SK-N-SH treated with all-trans-retinoic acid at 6 μM for 48 hours (cell line): ENCODE results near the gene CHAC1.

Experiments used
- ATAC-seq: fragments of 200-7000 bp; cut with Tn5 transposase; 3 replicates; pipeline ENCODE4 v1.9.1; 2020; ENCODE audit warnings: mild to moderate bottlenecking, moderate library complexity
- ARNTL ChIP-seq: fragments of 450-650 bp; formaldehyde crosslinking; IDR thresholded peaks from 2 replicates; pipeline ENCODE4 v1.5.0; 2020; ENCODE audit warnings: low read depth, mild to moderate bottlenecking, moderate library complexity, borderline replicate concordance
- BACH2 ChIP-seq: fragments of 250-450 bp; sonication (Bioruptor Pico); IDR thresholded peaks from 2 replicates; pipeline ENCODE4 v1.9.0; 2021; ENCODE audit warnings: mild to moderate bottlenecking, borderline replicate concordance
- CREB5 ChIP-seq: fragments of 250-450 bp; sonication (Bioruptor Pico); IDR thresholded peaks from 2 replicates; pipeline ENCODE4 v1.5.1; 2020; ENCODE audit warnings: low read depth, mild to moderate bottlenecking, moderate library complexity
- CSRNP3 ChIP-seq: fragments of 250-450 bp; sonication (Bioruptor Pico); IDR thresholded peaks from 2 replicates; pipeline ENCODE4 v1.5.1; 2021; ENCODE audit warnings: mild to moderate bottlenecking, moderate library complexity
- ESRRG ChIP-seq: fragments of 250-450 bp; sonication (Bioruptor Pico); IDR thresholded peaks from 2 replicates; pipeline ENCODE4 v1.6.1; 2021; ENCODE audit warnings: mild to moderate bottlenecking
- OSR1 ChIP-seq: fragments of 250-450 bp; sonication (Bioruptor Pico); IDR thresholded peaks from 2 replicates; pipeline ENCODE4 v1.8.0; 2022; ENCODE audit warnings: moderate library complexity, mild to moderate bottlenecking, inconsistent platforms
- PATZ1 ChIP-seq: fragments of 250-450 bp; sonication (Bioruptor Pico); IDR thresholded peaks from 2 replicates; pipeline ENCODE4 v1.8.0; 2020; ENCODE audit warnings: mild to moderate bottlenecking, moderate library complexity, borderline replicate concordance
- POU6F1 ChIP-seq: fragments of 250-450 bp; sonication (Bioruptor Pico); IDR thresholded peaks from 2 replicates; pipeline ENCODE4 v1.8.0; 2021; ENCODE audit warnings: low read depth, mild to moderate bottlenecking, moderate library complexity, borderline replicate concordance
- RARB ChIP-seq: fragments of 250-450 bp; sonication (Bioruptor Pico); IDR thresholded peaks from 2 replicates; pipeline ENCODE4 v1.8.0; 2021; ENCODE audit warnings: mild to moderate bottlenecking, moderate library complexity
- SNAI2 ChIP-seq: fragments of 250-450 bp; sonication (Bioruptor Pico); IDR thresholded peaks from 2 replicates; pipeline ENCODE4 v1.5.0; 2020; ENCODE audit warnings: mild to moderate bottlenecking, moderate library complexity
- TCF4 ChIP-seq: fragments of 250-450 bp; sonication (Bioruptor Pico); IDR thresholded peaks from 2 replicates; pipeline ENCODE4 v1.8.0; 2021; ENCODE audit warnings: mild to moderate bottlenecking, moderate library complexity, borderline replicate concordance
- TSHZ2 ChIP-seq: fragments of 250-450 bp; sonication (Bioruptor Pico); IDR thresholded peaks from 2 replicates; pipeline ENCODE4 v1.5.0; 2020; ENCODE audit warnings: mild to moderate bottlenecking, moderate library complexity
- ZC3H10 ChIP-seq: fragments of 250-450 bp; sonication (Bioruptor Pico); IDR thresholded peaks from 2 replicates; pipeline ENCODE4 v1.5.1; 2021; ENCODE audit warnings: mild to moderate bottlenecking, moderate library complexity
- ZFP30 ChIP-seq: fragments of 450-650 bp; formaldehyde crosslinking; IDR thresholded peaks from 2 replicates; pipeline ENCODE4 v1.5.0; 2022; ENCODE audit warnings: mild to moderate bottlenecking, moderate library complexity
- ZNF565 ChIP-seq: fragments of 450-650 bp; formaldehyde crosslinking; conservative IDR thresholded peaks from 2 replicates; pipeline ENCODE4 v1.5.0; 2020; ENCODE audit warnings: low read depth, mild to moderate bottlenecking, moderate library complexity
- ZNF8 ChIP-seq: fragments of 450-650 bp; formaldehyde crosslinking; IDR thresholded peaks from 2 replicates; pipeline ENCODE4 v1.5.0; 2020; ENCODE audit warnings: mild to moderate bottlenecking, moderate library complexity

Gene CHAC1

GRCh38 chr15:40912478-40912877, 40.8 kb upstream of the CHAC1 start:
- TF ChIP-seq ZFP30 (no peak), PATZ1 (CRISPR knock-in tag) (no peak)
- ATAC-seq, result no peak

- no peak for TF ChIP-seq ZNF8
- no peak for TF ChIP-seq BACH2 (CRISPR knock-in tag)
- TF ChIP-seq OSR1, result no peak
- TF ChIP-seq POU6F1 (CRISPR knock-in tag), result no peak
- TF ChIP-seq TSHZ2 (CRISPR knock-in tag), result no peak
- TF ChIP-seq PATZ1 (CRISPR knock-in tag), result no peak
- no peak for TF ChIP-seq ZFP30
- no peak for TF ChIP-seq SNAI2 (CRISPR knock-in tag)
- no peak for TF ChIP-seq TCF4 (CRISPR knock-in tag)
- no peak for TF ChIP-seq ZC3H10 (CRISPR knock-in tag)
- TF ChIP-seq ESRRG (CRISPR knock-in tag), result no peak
- ATAC-seq, result no peak
Measured at GRCh38 chr15:40914013-40914412, 39.3 kb upstream of the CHAC1 start.

GRCh38 chr15:40914486-40914885, 38.8 kb upstream of the CHAC1 start:
- TF ChIP-seq RARB (CRISPR knock-in tag) (no peak), POU6F1 (CRISPR knock-in tag) (no peak), SNAI2 (CRISPR knock-in tag) (no peak), CSRNP3 (CRISPR knock-in tag) (no peak), ARNTL (CRISPR knock-in tag) (no peak), ZNF565 (no peak), CREB5 (no peak), PATZ1 (CRISPR knock-in tag) (no peak)
- ATAC-seq, result no peak
